H1 (cell line): ENCODE results near the gene FBXO34. TPM values are rescaled to one million over a fixed set of nuclear protein-coding genes. Genes with fewer than 3 reads are reported as not detected.

Experiments used
- CHD7 ChIP-seq: fragments of 300-600 bp; sonication (generic); IDR thresholded peaks from 2 replicates; pipeline ENCODE4 v1.7.1; 2012; ENCODE audit warnings: low read length, moderate library complexity, mild to moderate bottlenecking, inconsistent platforms; ENCODE audit not compliant: insufficient replicate concordance
- TCF12 ChIP-seq: IDR thresholded peaks from 2 replicates; pipeline ENCODE4 v1.6.1; 2011; ENCODE audit warnings: low read depth, mild to moderate bottlenecking, low read length
- polyA plus RNA-seq, 7 experiments: library from polyadenylated mRNA; depleted of rRNA in 3 of 7; stranded (reverse) in 5 of 7; unstranded in 2 of 7; fragments of >200 nt in 5 of 7; fragments of 200-250 nt in 2 of 7; gene quantifications; 1 replicate in 5 of 7; 2 replicates in 1 of 7; 4 replicates in 1 of 7; pipeline versions ENCODE4 v1.2.1 to v1.2.3, GENCODE V29; 2011 to 2013; ENCODE audit warnings: missing spikeins in 2 of 7, mixed read lengths in 2 of 7
- total RNA-seq: library from RNA; stranded (reverse); fragmentation: NEBNext Ultra II Directional; extraction: Animal tissue kit (Norgen Biotek cat#: 25700); gene quantifications from 2 replicates; pipeline ENCODE4 v1.2.1, GENCODE V29; 2021

Gene FBXO34
- total and polyA plus RNA-seq, 2 of the 8 experiments (the other 6 are each of a cell fraction or from before 2014, with no cell fraction given): 7.0 to 14.4 TPM

- TF ChIP-seq CHD7 (no peak), TCF12 (no peak)
These were observed 101.6 kb downstream of the FBXO34 start (continued) for GRCh38 chr14:55372825-55373224.
